ENCODE results near the gene KIRREL3.

GRCh38 chr11:126607776-126608541 is 392.6 kb downstream of the KIRREL3 start:
- no peak for TF ChIP-seq CTCF (optimal IDR thresholded peaks at IDR 0.05 in 1 of 3, IDR thresholded peaks at IDR 0.05 in 1 of 3, conservative IDR thresholded peaks at IDR 0.05 in 1 of 3; ENCODE audit: extremely low read depth in 1 of 3, insufficient read depth in 2 of 3, low read length in 3 of 3)
- TF ChIP-seq EZH2 (IDR thresholded peaks at IDR 0.05; ENCODE audit: low read length), result no peak
